Measurements from ENCODE around the gene SLC38A10.

DNA sequence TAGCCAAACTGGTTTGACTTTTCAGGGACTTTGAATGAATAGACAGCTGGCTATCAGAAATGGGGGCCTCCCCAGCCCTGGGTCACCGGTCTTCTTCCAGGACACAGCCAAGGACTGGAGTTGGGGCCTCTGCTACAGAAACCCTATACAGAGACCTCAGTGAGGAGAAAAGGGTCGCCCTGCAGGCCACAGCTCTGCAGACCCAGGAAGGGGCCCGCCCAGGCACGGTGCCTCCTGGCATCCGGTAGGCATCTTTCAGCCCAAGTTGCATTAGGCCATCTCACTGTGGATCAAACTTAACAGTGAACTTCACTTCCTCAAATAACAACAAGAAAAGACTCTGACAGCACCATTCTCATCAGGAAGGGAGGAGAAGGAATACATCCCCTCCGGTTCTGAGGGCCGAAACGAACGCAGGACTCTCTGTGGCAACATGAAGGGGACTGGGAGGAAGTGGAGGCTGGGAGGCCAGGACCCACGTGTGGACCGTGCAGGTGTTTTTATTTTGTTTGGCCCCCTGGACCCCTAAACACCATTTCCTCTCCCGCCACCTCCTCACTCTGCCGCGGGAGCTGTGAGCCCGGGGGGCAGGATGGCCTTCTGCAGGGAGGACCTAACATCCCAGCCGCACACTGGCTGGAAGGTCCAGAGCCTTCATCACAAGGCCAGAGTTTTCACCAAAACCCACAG is 7.2 kb downstream of the SLC38A10 start:
- TF ChIP-seq, protein P1, sequence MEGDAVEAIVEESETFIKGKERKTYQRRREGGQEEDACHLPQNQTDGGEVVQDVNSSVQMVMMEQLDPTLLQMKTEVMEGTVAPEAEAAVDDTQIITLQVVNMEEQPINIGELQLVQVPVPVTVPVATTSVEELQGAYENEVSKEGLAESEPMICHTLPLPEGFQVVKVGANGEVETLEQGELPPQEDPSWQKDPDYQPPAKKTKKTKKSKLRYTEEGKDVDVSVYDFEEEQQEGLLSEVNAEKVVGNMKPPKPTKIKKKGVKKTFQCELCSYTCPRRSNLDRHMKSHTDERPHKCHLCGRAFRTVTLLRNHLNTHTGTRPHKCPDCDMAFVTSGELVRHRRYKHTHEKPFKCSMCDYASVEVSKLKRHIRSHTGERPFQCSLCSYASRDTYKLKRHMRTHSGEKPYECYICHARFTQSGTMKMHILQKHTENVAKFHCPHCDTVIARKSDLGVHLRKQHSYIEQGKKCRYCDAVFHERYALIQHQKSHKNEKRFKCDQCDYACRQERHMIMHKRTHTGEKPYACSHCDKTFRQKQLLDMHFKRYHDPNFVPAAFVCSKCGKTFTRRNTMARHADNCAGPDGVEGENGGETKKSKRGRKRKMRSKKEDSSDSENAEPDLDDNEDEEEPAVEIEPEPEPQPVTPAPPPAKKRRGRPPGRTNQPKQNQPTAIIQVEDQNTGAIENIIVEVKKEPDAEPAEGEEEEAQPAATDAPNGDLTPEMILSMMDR (conservative IDR thresholded peaks at IDR 0.05; ENCODE audit: low read depth, low read length) = no peak
- no peak for TF ChIP-seq POLR2A (IDR thresholded peaks at IDR 0.05; ENCODE audit: low read depth, low read length)
- no peak for TF ChIP-seq NFE2L2 (IDR thresholded peaks at IDR 0.05; ENCODE audit: low read depth, low read length)
- TF ChIP-seq FOS (IDR thresholded peaks at IDR 0.05; ENCODE audit: low read depth, low read length) = no peak
- no peak for TF ChIP-seq BHLHE40 (IDR thresholded peaks at IDR 0.05; ENCODE audit: low read depth, low read length)
- no peak for TF ChIP-seq MAFK (IDR thresholded peaks at IDR 0.05; ENCODE audit: low read depth, low read length)
- no peak for TF ChIP-seq CEBPB (IDR thresholded peaks at IDR 0.05; ENCODE audit: low read depth, low read length)
- no peak for TF ChIP-seq SMC3 (IDR thresholded peaks at IDR 0.05; ENCODE audit: low read depth, low read length)
- no peak for TF ChIP-seq CHD1 (IDR thresholded peaks at IDR 0.05; ENCODE audit: low read depth, low read length)
- TF ChIP-seq MXI1 (IDR thresholded peaks at IDR 0.05; ENCODE audit: borderline replicate concordance, low read depth, low read length) = no peak
- TF ChIP-seq MAZ (IDR thresholded peaks at IDR 0.05; ENCODE audit: borderline replicate concordance, low read depth, low read length) = no peak
- no peak for TF ChIP-seq RAD21 (IDR thresholded peaks at IDR 0.05; ENCODE audit: low read length)
- TF ChIP-seq, protein P2, sequence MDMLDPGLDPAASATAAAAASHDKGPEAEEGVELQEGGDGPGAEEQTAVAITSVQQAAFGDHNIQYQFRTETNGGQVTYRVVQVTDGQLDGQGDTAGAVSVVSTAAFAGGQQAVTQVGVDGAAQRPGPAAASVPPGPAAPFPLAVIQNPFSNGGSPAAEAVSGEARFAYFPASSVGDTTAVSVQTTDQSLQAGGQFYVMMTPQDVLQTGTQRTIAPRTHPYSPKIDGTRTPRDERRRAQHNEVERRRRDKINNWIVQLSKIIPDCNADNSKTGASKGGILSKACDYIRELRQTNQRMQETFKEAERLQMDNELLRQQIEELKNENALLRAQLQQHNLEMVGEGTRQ (IDR thresholded peaks at IDR 0.05; ENCODE audit: low read depth, low read length) = no peak
- TF ChIP-seq RCOR1 (IDR thresholded peaks at IDR 0.05; ENCODE audit: insufficient replicate concordance, low read length) = no peak

Measured in IMR-90 (cell line).